Activated T-cell treated with anti-CD3 and anti-CD28 coated beads, Interleukin-2, amount 50 U/mL, for 4 hours (primary cell): ENCODE results near the gene HIP1R. TPM values are rescaled to one million over a fixed set of nuclear protein-coding genes. Genes with fewer than 3 reads are reported as not detected.

ENCODE experiments used
- ATAC-seq, 2 donors: fragments of 200-7000 bp; cut with Tn5 transposase; one replicate each; pipeline ENCODE4 v1.10.0; 2021
- DNase-seq: peaks from one replicate; pipeline ENCODE4 v3.0.0-alpha.2; 2020
- H3K27me3 Mint-ChIP-seq: one replicate; pipeline ENCODE4 v1.8.0; 2021; ENCODE audit warnings: low read depth, mixed read lengths
- H3K36me3 Mint-ChIP-seq: one replicate; pipeline ENCODE4 v1.8.0; 2022; ENCODE audit warnings: mixed read lengths; ENCODE audit not compliant: insufficient read depth
- H3K4me1 Mint-ChIP-seq: one replicate; pipeline ENCODE4 v1.8.0; 2021; ENCODE audit warnings: low read depth, mixed read lengths
- H3K4me3 Mint-ChIP-seq: one replicate; pipeline ENCODE4 v1.8.0; 2021; ENCODE audit warnings: mild to moderate bottlenecking, moderate library complexity, mixed read lengths
- H3K9me3 Mint-ChIP-seq: one replicate; pipeline ENCODE4 v1.8.0; 2021; ENCODE audit warnings: mixed read lengths
- total RNA-seq, 3 donors: library from RNA; stranded (reverse); gene quantifications; one replicate each; pipeline ENCODE4 v1.2.1, GENCODE V29; 2021

Gene HIP1R
- total RNA-seq, 3 donors from 2014 or later: 23.2 to 34.5 (median 32.1) TPM

DNA sequence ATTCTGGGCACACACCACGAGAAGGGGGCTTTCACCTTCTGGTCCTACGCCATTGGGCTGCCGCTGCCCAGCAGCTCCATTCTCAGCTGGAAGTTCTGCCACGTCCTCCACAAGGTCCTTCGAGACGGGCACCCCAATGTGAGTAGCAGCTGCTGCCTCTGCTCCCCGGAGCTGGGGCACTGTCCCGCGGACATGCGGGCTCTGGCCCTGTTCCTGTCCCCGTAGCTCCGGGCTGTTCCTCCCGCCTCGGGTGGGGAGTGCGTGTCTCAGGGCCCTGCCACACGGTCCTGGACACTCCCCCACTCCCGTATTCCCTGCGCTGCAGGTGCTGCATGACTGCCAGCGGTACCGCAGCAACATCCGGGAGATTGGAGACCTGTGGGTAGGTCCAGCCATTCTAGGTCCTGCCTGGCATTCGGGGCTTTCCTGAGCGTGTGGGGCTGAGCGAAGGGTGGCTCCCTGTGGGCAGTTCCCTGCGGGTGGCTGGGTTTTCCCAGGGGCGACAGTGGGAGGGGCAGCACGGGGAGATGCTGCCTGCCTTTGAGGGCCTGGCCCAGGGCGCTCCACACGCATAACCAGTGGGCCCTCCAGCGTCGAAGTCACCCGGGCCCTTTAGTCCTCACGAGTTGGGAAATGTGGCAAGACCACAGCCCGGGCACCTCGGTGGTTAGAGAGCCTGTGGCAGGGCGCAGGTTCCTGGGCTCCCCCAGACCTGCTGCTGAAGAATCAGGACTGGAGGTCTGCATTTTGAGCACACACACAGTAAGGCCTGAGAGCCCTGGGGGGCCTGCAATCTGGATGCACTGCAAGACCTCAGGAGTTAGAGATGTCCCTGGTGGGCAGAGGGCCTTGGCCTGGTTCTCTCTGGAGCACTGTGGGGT is 13.5 kb downstream of the HIP1R start:
- Mint-ChIP-seq H3K36me3 (peaks cover 11% of the 10 kb centered on the region), H3K27me3 (no peaks in the 10 kb centered on the region), H3K4me1 (no peaks in the 10 kb centered on the region), H3K4me3 (no peak overlapping the region), H3K9me3 (no peaks in the 10 kb centered on the region)
- ATAC-seq (no peak), DNase-seq (no peak)

DNA sequence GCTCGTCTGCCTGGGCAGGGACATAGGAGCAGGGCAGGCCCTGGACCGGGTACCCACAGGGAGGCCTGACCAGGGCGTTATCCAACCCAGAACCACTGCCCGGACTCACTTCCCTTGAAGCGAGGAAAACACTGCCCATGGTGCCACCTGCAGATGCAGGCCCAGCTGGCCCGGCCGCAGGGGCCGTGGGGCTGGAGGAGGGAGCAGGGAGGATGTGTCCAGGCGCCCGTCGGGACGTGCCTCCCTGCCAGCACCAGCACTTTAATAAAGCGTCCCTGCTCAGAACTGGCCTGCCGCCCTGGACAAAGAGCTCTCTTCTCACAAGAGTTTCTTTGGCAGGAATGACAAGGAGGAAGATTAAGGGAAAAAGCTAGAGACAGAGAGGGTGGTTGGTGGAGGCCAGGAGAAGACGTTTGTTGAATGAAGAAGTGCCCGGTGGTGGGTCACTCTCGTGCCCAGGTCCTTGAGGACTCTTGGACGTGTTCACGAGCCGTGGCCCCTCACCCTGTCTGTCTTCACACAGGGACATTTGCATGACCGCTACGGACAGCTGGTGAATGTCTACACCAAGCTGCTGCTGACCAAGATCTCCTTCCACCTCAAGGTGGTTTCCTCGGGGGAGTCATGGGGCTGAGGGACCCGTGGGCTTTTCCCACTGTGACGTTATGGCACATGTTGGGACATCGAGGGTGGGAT is 14.2 kb downstream of the HIP1R start:
- Mint-ChIP-seq H3K27me3 (no peaks in the 10 kb centered on the region), H3K9me3 (no peaks in the 10 kb centered on the region), H3K4me3 (no peak overlapping the region), H3K36me3 (peaks cover 11% of the 10 kb centered on the region), H3K4me1 (no peaks in the 10 kb centered on the region)
- no peak for ATAC-seq
- no peak for DNase-seq

DNA sequence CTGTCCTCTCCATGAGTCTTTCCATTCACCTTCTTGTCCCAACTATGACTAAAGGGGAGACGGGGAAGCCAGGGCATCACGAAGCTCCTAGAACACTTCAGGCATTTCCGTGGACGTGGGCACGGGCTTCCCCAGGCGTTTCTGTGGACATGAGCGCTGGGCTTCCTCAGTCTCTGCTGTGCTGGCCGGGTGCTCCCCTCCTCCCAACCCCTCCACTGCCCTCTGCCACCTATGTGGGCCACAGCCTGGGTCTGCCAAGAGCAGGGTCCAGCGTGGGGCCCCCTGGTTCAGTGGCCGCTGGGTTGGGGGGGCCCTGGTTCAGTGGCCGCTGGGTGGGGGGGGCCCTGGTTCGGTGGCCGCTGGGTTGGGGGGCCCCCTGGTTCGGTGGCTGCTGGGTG is 14.8 kb downstream of the HIP1R start:
- ATAC-seq: no peak
- no peak overlapping the region for H3K4me3 Mint-ChIP-seq
- H3K9me3 Mint-ChIP-seq: no peaks in the 10 kb centered on the region
- no peaks in the 10 kb centered on the region for H3K4me1 Mint-ChIP-seq
- peaks cover 11% of the 10 kb centered on the region for H3K36me3 Mint-ChIP-seq
- DNase-seq: no peak
- H3K27me3 Mint-ChIP-seq: no peaks in the 10 kb centered on the region

DNA sequence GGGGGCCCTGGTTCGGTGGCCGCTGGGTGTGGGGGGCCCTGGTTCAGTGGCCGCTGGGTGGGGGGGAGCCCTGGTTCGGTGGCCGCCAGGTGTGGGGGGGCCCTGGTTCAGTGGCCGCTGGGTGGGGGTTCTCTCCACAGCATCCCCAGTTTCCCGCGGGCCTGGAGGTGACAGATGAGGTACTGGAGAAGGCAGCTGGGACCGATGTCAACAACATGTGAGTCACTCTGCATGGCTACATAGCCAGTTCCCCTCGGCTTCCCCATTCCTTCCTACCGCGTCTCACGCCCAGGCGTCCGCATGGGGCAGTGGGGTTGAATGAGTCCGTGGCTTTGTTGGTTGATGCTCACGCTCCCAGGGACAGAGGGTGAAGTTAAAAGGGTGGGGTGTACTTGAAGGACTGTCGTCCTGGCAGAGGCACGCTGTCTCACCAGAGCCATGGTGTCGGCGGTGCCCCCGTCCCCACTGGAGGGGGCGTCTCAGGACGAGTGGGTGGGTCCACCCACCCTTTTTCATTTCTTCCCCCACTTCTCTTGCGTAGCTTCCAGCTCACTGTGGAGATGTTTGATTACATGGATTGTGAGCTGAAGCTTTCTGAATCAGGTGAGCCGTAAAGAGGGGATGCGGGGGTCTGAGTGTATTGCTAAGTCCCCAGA is 15.6 kb downstream of the HIP1R start:
- no peaks in the 10 kb centered on the region for H3K27me3 Mint-ChIP-seq
- DNase-seq: no peak
- no peaks in the 10 kb centered on the region for H3K4me1 Mint-ChIP-seq
- H3K36me3 Mint-ChIP-seq: peaks cover 11% of the 10 kb centered on the region
- H3K4me3 Mint-ChIP-seq: no peak overlapping the region
- no peaks in the 10 kb centered on the region for H3K9me3 Mint-ChIP-seq
- ATAC-seq: no peak

DNA sequence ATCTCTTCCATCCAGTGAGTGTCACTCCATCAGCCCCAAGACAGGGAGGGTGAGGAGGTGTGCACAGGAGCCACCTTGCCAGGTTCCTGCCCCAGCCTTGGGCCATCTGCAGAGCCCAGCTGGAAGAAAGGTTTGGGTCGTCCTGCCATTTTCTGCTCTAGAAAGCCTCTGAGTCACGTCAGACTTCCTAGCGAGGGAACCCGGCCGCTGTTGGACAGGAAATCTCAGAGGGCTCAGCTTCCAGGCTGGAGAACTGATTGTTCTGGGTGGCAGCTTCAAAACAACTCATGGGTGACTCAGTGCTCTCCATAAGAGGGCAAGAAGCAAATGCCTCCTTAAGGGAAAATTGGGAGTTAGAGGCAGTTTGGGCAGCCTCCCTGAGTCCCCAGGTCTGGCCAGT is 16.6 kb downstream of the HIP1R start:
- no peak for DNase-seq
- no peak overlapping the region for H3K4me3 Mint-ChIP-seq
- no peak for ATAC-seq
- no peaks in the 10 kb centered on the region for H3K9me3 Mint-ChIP-seq
- no peaks in the 10 kb centered on the region for H3K27me3 Mint-ChIP-seq
- no peaks in the 10 kb centered on the region for H3K4me1 Mint-ChIP-seq
- H3K36me3 Mint-ChIP-seq: peaks cover 11% of the 10 kb centered on the region

DNA sequence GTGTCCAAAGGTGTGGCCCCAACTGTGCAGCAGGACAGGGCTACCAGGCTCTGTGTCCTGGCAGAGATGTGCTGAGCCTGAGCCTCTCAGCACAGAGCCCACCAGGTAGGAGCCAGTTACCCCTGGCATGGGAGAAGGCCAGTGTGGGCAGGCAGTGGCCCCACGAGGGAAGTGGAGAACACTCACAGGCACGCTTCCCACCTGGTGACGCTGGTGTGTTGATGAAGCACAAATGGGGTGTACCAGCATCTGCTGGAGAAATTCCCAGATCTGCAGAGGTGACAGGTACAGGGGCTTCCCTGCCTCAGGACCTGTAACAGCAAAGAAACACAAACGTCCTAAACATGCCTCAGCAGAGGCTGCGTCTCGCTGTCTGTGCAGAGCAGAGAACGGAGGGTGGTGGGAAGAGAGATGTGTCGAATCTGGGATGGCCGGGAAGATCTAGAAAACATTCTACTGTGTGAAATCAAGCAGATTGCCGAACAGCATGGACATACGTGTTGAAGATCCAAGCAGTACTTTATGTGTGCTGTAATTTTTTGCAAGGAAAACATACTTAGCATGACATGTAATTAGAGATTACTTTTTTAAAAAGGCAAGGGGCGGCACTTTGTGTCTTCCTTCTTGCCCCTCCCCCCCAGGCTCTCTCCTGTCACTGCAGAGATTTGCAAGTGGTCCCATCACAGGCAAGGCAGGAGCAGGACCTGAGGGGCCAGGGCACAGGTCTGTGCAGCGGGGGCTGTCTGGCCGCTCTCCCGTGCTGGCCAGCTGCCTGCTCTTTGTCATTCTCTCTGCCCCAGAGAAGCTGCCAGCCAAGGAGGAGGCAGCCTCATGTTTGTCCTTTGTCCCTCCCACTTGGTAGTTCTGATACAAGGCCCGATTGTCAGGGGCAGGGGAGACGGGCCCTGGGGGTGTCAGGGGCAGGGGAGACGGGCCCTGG is 17.3 kb downstream of the HIP1R start:
- no peaks in the 10 kb centered on the region for H3K9me3 Mint-ChIP-seq
- H3K36me3 Mint-ChIP-seq: peaks cover 13% of the 10 kb centered on the region
- ATAC-seq (no peak), DNase-seq (no peak)
- H3K4me1 Mint-ChIP-seq: no peaks in the 10 kb centered on the region
- no peak overlapping the region for H3K4me3 Mint-ChIP-seq
- H3K27me3 Mint-ChIP-seq: no peaks in the 10 kb centered on the region

DNA sequence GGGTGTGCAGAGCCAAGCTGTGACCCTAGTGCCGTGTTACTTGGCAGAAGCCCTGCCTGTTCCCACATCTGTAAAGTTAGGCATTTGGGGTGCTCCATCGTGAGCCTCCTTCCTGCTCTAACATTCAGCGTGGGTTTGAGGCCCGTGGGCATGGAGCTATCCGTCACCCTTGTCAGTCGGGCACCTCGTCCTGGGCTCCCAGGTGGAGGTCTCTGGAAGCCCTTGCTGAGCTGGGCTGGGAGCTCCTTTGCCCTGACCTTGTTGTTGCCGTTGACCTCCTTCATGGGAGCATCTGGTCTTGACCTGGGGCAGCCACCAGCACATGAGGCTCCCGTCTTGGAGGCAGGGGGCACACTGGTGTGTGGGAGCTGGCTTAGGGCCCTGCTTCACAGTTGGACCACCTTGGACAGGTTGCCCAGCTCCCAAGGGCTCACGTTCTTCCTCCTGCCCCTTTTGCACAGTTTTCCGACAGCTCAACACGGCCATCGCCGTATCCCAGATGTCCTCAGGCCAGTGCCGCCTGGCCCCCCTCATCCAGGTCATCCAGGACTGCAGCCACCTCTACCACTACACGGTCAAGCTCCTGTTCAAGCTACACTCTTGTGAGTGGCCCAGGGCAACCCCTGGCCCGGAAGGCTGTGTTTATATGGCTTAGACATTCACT is 18.5 kb downstream of the HIP1R start:
- no peak for ATAC-seq
- Mint-ChIP-seq H3K36me3 (peaks cover 11% of the 10 kb centered on the region), H3K4me3 (no peak overlapping the region), H3K27me3 (no peaks in the 10 kb centered on the region), H3K9me3 (no peaks in the 10 kb centered on the region), H3K4me1 (no peaks in the 10 kb centered on the region)
- DNase-seq: no peak

DNA sequence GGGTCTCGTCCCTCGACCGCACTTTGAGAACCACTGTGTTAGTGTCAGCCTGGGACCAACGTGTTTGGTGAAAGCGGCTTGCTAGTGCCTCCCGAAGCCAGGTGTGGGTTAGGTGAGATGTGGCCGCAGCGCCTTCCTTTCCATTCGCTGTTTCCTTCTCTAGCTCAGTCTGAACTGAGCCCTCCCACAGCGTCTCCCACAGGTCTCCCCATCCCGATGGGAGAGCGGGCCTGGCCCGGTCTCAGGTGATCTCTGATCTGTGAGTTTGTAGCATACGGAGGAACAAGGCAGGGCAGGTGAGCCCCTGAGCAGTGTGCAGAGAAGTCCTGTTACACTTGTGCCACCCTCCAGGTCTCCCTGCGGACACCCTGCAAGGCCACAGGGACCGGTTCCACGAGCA is 19.3 kb downstream of the HIP1R start:
- H3K9me3 Mint-ChIP-seq: no peaks in the 10 kb centered on the region

DNA sequence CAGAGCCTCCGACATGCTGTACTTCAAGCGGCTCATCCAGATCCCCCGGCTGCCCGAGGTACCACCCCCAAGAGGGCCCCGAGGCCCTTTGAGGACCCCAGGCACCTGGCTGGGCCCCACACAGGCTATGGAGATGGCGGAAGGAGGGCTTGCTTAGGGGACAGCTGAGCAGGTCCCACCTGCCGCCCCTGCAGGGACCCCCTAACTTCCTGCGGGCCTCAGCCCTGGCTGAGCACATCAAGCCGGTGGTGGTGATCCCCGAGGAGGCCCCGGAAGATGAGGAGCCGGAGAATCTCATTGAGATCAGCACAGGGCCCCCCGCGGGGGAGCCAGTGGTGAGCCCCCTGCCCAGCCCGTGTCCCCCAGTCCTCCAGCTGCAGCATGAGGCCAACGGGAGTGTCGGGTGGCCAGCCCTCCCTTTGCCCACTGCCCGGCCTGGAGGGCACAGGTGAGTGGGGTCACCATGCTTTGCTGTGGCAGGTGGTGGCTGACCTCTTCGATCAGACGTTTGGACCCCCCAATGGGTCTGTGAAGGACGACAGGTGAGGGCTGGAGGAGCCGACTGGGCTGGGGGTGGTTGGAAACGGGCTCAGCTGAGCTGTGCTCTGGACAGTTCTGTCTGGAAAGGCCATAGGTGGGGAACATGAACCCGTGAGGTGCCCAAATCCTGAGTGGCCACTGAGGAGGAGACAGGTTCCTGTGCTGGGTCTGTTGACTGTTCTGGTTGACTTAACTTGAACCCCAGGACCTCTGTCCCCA is 20.0 kb downstream of the HIP1R start:
- Mint-ChIP-seq H3K36me3 (peaks cover 6% of the 10 kb centered on the region), H3K4me3 (no peak overlapping the region), H3K27me3 (no peaks in the 10 kb centered on the region), H3K9me3 (no peaks in the 10 kb centered on the region), H3K4me1 (no peaks in the 10 kb centered on the region)
- DNase-seq (no peak), ATAC-seq (no peak)

More for the DNA sequence above, 19.3 kb downstream of the HIP1R start:
- Mint-ChIP-seq H3K4me1 (no peaks in the 10 kb centered on the region), H3K4me3 (no peak overlapping the region), H3K27me3 (no peaks in the 10 kb centered on the region), H3K36me3 (peaks cover 9% of the 10 kb centered on the region)
- DNase-seq (no peak), ATAC-seq (no peak)

DNA sequence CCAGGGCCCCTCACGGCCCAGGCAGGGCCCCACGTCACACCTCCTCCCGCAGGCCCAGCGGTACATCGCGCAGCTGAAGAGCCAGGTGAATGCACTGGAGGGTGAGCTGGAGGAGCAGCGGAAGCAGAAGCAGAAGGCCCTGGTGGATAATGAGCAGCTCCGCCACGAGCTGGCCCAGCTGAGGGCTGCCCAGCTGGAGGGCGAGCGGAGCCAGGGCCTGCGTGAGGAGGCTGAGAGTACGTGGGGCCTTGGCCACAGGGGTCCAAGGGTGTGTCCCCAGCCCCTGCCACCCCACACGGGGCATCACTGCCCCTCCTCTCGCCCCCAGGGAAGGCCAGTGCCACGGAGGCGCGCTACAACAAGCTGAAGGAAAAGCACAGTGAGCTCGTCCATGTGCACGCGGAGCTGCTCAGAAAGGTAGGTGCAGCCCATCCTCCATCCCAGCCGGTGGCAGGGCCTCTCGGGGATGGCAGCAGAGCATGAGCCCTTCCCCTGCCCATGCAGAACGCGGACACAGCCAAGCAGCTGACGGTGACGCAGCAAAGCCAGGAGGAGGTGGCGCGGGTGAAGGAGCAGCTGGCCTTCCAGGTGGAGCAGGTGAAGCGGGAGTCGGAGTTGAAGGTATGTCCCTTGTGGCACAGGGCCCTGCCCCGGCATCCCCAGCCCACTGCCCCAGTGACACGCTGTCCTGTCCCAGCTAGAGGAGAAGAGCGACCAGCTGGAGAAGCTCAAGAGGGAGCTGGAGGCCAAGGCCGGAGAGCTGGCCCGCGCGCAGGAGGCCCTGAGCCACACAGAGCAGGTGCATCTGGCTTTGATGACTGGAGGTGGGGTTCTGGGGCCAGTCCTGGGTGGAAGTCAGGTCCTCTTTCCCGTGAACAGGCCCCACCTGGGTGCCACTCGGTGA is 20.9 kb downstream of the HIP1R start:
- ATAC-seq: no peak
- Mint-ChIP-seq H3K4me3 (no peak overlapping the region), H3K36me3 (peaks cover 6% of the 10 kb centered on the region), H3K27me3 (no peaks in the 10 kb centered on the region), H3K4me1 (no peaks in the 10 kb centered on the region), H3K9me3 (no peaks in the 10 kb centered on the region)
- no peak for DNase-seq

DNA sequence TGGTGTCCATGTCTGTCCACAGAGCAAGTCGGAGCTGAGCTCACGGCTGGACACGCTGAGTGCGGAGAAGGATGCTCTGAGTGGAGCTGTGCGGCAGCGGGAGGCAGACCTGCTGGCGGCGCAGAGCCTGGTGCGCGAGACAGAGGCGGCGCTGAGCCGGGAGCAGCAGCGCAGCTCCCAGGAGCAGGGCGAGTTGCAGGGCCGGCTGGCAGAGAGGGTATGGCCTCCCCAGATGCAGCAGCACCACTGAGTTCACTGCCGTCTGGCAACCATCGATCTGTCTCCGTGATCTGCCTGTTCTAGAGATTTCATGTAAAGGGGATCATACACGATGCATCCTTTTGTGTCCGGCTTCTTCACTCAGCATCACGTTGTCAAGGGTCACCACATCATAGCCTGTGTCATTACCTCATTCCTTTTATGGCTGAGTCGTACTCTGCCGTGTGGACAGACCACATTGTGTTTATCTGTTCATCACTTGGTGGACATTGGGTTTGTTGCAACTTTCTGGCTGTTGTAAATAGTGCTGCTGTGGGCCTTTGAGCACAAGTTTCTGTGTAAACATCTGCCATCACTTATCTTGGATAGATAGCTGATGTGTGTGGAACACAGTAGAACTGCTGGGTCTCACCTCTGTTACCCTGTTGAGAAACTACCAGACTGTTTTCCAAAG is 21.9 kb downstream of the HIP1R start:
- ATAC-seq: no peak
- Mint-ChIP-seq H3K4me1 (no peaks in the 10 kb centered on the region), H3K36me3 (peaks cover 6% of the 10 kb centered on the region), H3K4me3 (no peak overlapping the region), H3K9me3 (no peaks in the 10 kb centered on the region), H3K27me3 (no peaks in the 10 kb centered on the region)
- DNase-seq: no peak

DNA sequence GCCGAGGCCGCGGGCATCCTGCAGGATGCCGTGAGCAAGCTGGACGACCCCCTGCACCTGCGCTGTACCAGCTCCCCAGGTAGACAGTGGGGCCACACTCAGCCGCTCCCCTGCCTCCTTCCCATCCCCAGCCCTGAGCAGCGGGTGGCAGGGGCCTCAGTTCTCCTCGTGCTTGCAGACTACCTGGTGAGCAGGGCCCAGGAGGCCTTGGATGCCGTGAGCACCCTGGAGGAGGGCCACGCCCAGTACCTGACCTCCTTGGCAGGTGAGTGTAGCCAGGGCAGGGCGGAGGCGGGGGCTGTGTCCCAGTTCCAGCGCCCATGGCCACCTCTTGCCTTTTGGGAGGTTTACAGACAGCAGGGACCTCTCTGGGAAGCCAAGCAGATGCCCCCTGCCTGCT is 22.9 kb downstream of the HIP1R start:
- DNase-seq: no peak
- no peaks in the 10 kb centered on the region for H3K9me3 Mint-ChIP-seq
- no peak for ATAC-seq
- H3K4me1 Mint-ChIP-seq: no peaks in the 10 kb centered on the region
- no peak overlapping the region for H3K4me3 Mint-ChIP-seq
- H3K27me3 Mint-ChIP-seq: no peaks in the 10 kb centered on the region
- H3K36me3 Mint-ChIP-seq: peaks cover 2% of the 10 kb centered on the region
